Loucy (cell line): ENCODE measurements around the gene KRTAP10-3.

Source experiments
- H2AFZ ChIP-seq: fragments of 200-600 bp; sonication (generic); 2 replicates; pipeline ENCODE4 v1.6.0; 2016; ENCODE audit warnings: antibody characterized with exemption, mild to moderate bottlenecking, low read length, moderate library complexity
- H3F3A ChIP-seq: fragments of 200-600 bp; 2 replicates; pipeline ENCODE4 v1.6.0; 2016; ENCODE audit warnings: antibody characterized with exemption, low read depth, mild to moderate bottlenecking
- H3K27me3 ChIP-seq: fragments of 200-600 bp; sonication (generic); 2 replicates; pipeline ENCODE4 v1.6.1; 2014; ENCODE audit warnings: low read length, mild to moderate bottlenecking; ENCODE audit not compliant: insufficient read depth, poor library complexity, severe bottlenecking
- H3K36me3 ChIP-seq: fragments of 200-600 bp; sonication (generic); 2 replicates; pipeline ENCODE4 v1.6.1; 2016; ENCODE audit warnings: low read length; ENCODE audit not compliant: insufficient read depth
- H3K4me1 ChIP-seq: fragments of 200-600 bp; sonication (generic); 2 replicates; pipeline ENCODE4 v1.5.1; 2014; ENCODE audit warnings: low read length, mild to moderate bottlenecking; ENCODE audit not compliant: insufficient read depth, poor library complexity, severe bottlenecking
- H3K4me2 ChIP-seq: fragments of 200-600 bp; sonication (generic); 2 replicates; pipeline ENCODE4 v1.6.0; 2014; ENCODE audit warnings: antibody characterized with exemption, low read length, low read depth, mild to moderate bottlenecking; ENCODE audit not compliant: poor library complexity, severe bottlenecking
- H3K4me3 ChIP-seq: fragments of 200-600 bp; sonication (generic); 2 replicates; pipeline ENCODE4 v1.5.1; 2014; ENCODE audit warnings: low read length, mild to moderate bottlenecking, mixed read lengths; ENCODE audit not compliant: poor library complexity, severe bottlenecking
- H3K79me2 ChIP-seq: fragments of 200-600 bp; sonication (generic); 2 replicates; pipeline ENCODE4 v1.6.1; 2014; ENCODE audit warnings: low read length; ENCODE audit not compliant: insufficient read depth
- H3K9ac ChIP-seq: fragments of 200-600 bp; sonication (generic); 2 replicates; pipeline ENCODE4 v1.6.0; 2014; ENCODE audit warnings: mild to moderate bottlenecking, low read depth, low read length, moderate library complexity; ENCODE audit not compliant: poor library complexity, severe bottlenecking
- H3K9me2 ChIP-seq: fragments of 200-600 bp; sonication (generic); replicated peaks from 2 replicates; pipeline ENCODE4 v1.6.1; 2016; ENCODE audit warnings: low read depth, low read length, mixed read lengths
- H3K9me3 ChIP-seq: fragments of 200-600 bp; sonication (generic); 2 replicates; pipeline ENCODE4 v1.6.1; 2014; ENCODE audit warnings: mild to moderate bottlenecking, antibody characterized with exemption, low read length, low read depth; ENCODE audit not compliant: insufficient read depth
- H4K20me1 ChIP-seq: fragments of 200-600 bp; sonication (generic); 2 replicates; pipeline ENCODE4 v1.6.0; 2014; ENCODE audit warnings: antibody characterized with exemption, low read length, mild to moderate bottlenecking; ENCODE audit not compliant: insufficient read depth, poor library complexity, severe bottlenecking
- EZH2phosphoT487 ChIP-seq: fragments of 200-600 bp; IDR thresholded peaks from 2 replicates; pipeline ENCODE4 v1.6.1; 2018; ENCODE audit warnings: antibody characterized with exemption, mild to moderate bottlenecking, moderate library complexity, borderline replicate concordance
- TF ChIP-seq, protein P1 (sequence below): fragments of 200-600 bp; sonication (generic); conservative IDR thresholded peaks from 2 replicates; pipeline ENCODE4 v1.5.1; 2014; ENCODE audit warnings: mild to moderate bottlenecking, antibody characterized with exemption, low read length

KRTAP10-3 gene

GRCh38 chr21:44555200-44555875 lies 3.3 kb downstream of the KRTAP10-3 start:
- Histone ChIP-seq H3K9ac (no peak overlapping the region), H3K27me3 (no peaks in the 10 kb centered on the region), H3K4me2 (no peak overlapping the region), H3K4me3 (no peak overlapping the region), H3K9me2 (no peaks in the 10 kb centered on the region), H2AFZ (no peak overlapping the region), H3K9me3 (no peaks in the 10 kb centered on the region), H3F3A (no peaks in the 10 kb centered on the region), H4K20me1 (no peaks in the 10 kb centered on the region), H3K79me2 (no peaks in the 10 kb centered on the region), H3K36me3 (no peaks in the 10 kb centered on the region), H3K4me1 (no peaks in the 10 kb centered on the region)
- TF ChIP-seq, protein P1, sequence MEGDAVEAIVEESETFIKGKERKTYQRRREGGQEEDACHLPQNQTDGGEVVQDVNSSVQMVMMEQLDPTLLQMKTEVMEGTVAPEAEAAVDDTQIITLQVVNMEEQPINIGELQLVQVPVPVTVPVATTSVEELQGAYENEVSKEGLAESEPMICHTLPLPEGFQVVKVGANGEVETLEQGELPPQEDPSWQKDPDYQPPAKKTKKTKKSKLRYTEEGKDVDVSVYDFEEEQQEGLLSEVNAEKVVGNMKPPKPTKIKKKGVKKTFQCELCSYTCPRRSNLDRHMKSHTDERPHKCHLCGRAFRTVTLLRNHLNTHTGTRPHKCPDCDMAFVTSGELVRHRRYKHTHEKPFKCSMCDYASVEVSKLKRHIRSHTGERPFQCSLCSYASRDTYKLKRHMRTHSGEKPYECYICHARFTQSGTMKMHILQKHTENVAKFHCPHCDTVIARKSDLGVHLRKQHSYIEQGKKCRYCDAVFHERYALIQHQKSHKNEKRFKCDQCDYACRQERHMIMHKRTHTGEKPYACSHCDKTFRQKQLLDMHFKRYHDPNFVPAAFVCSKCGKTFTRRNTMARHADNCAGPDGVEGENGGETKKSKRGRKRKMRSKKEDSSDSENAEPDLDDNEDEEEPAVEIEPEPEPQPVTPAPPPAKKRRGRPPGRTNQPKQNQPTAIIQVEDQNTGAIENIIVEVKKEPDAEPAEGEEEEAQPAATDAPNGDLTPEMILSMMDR: no peak
- no peak for TF ChIP-seq EZH2phosphoT487

DNA sequence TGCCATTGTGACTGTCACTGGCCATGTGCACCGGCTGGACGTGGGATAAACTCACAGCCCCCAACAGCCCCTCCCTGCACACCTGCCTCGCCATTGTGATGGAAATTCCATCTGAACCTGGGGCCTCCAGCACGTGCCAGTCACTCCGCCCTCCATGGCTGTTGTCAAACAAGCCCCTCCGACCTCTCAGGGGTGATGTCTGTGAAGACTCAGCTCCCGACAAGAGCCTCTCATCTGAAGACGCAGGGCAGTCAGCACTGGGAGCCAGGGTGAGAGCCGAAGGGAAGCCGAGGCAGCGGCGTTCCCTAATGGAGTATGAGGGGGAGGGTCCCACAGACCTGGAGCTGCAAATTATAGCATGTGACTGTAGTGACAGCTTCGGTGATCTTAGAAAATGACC lies 5.9 kb downstream of the KRTAP10-3 start:
- Histone ChIP-seq H3K27me3 (no peaks in the 10 kb centered on the region), H3K4me1 (no peaks in the 10 kb centered on the region)

GRCh38 chr21:44552136-44552535 lies 6.5 kb downstream of the KRTAP10-3 start:
- no peak overlapping the region for H3K4me2 ChIP-seq
- no peaks in the 10 kb centered on the region for H3F3A ChIP-seq

More for the DNA sequence above, 5.9 kb downstream of the KRTAP10-3 start:
- Histone ChIP-seq H3K79me2 (no peaks in the 10 kb centered on the region), H3K9ac (no peak overlapping the region), H3K36me3 (no peaks in the 10 kb centered on the region), H3F3A (no peaks in the 10 kb centered on the region), H3K4me3 (no peak overlapping the region), H2AFZ (no peak overlapping the region), H3K4me2 (no peak overlapping the region), H4K20me1 (no peaks in the 10 kb centered on the region), H3K9me3 (no peaks in the 10 kb centered on the region), H3K9me2 (no peaks in the 10 kb centered on the region)
- TF ChIP-seq, protein P1: no peak
- TF ChIP-seq EZH2phosphoT487: no peak

More at GRCh38 chr21:44552136-44552535, 6.5 kb downstream of the KRTAP10-3 start:
- H3K9me2 ChIP-seq: no peaks in the 10 kb centered on the region
- H3K4me1 ChIP-seq: no peaks in the 10 kb centered on the region
- no peaks in the 10 kb centered on the region for H4K20me1 ChIP-seq
- H3K4me3 ChIP-seq: no peak overlapping the region
- H3K9ac ChIP-seq: no peak overlapping the region
- TF ChIP-seq, protein P1: no peak
- no peak for TF ChIP-seq EZH2phosphoT487
- H2AFZ ChIP-seq: no peak overlapping the region
- no peaks in the 10 kb centered on the region for H3K79me2 ChIP-seq
- no peaks in the 10 kb centered on the region; the same call in 1 of the 2 replicates for H3K9me3 ChIP-seq
- no peaks in the 10 kb centered on the region for H3K27me3 ChIP-seq
- no peaks in the 10 kb centered on the region for H3K36me3 ChIP-seq
